Fibroblast of skin of left quadriceps (primary cell): ENCODE results near the gene NFYB.
"Not testable (repeated sequence)": the region's sequence is repeated elsewhere in the genome, so short reads cannot be mapped to it uniquely, and the experiment has no call there.

ENCODE experiments used
- DNase-seq, 2 experiments: peaks; one replicate each; pipeline ENCODE4 v3.0.0-alpha.2; 2013; ENCODE audit warnings: low read depth in 2 of 2

NFYB gene

GRCh38 chr12:104137902-104138796 is at the start of gene NFYB:
Gene NFYB (minus strand): TSS chr12:104138210. CDS start chr12:104135453, 2,757 bp downstream.
- DNase-seq: peak; percentile 96

GRCh38 chr12:104187446-104188155 is 49.6 kb upstream of the NFYB start:
- DNase-seq: no peak

DNA sequence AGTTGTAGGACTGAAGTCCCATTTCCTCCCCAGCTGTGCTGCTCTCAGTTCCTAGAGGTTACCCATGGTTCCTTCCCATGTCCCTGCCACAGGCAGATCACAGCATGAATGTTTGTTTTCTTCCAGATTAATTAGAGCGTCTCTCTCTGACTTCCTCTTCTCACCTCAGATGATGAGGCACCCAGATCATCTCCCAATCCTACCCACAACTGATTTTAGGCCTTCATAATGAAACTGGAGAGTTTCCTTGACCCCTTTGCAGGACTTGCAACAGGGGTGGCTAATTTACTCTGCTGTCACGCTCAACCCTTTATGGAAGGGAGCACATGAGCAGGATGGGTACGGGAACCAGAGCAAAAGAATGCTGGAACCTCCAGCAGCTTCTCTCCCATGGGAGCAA is 45.4 kb upstream of the NFYB start:
- DNase-seq: no peak

GRCh38 chr12:104182621-104183378 is 44.8 kb upstream of the NFYB start:
- no peak for DNase-seq

DNA sequence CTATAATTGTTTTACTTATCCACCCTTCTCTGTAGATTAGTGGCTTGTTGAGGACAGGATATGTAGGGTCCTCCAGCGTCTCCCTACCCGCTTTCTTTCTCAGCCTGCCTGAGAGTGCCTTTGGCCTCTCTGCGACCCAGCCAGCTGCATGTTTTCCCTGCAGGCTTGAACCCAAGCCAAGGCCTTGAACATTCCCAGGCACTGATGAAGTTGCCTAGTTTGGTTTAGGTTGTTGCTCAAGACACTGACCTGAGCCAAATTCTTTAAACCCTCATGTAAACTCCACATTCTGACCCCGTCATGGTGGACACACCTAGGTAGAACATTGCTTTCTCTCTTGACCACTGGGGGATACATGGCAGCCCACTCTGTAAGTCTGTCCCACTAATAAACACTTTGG is 44.1 kb upstream of the NFYB start:
- peak; percentile 62 to 69 for DNase-seq

DNA sequence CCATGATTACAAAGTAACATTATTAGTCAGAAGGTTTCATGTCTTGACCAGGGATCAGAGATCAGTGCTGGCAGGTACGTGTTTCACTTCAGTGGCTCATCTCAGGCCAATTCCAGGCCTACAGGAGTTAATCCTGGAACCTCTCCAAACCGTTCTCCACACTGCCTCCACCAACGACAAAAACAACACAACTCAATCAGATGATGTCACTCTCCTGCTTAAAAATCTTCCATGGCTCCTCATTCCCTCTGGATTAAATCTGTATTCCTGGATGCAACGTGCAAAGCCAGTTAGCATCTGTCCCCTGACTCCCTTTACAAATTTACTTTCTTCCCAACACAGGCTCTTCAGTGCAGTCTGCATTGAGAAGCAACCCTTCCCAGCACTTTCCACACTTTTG is 43.3 kb upstream of the NFYB start:
- DNase-seq: peak in 1 of 2 experiments; percentile 21

GRCh38 chr12:104180374-104180773 is 42.4 kb upstream of the NFYB start:
- DNase-seq: no peak

DNA sequence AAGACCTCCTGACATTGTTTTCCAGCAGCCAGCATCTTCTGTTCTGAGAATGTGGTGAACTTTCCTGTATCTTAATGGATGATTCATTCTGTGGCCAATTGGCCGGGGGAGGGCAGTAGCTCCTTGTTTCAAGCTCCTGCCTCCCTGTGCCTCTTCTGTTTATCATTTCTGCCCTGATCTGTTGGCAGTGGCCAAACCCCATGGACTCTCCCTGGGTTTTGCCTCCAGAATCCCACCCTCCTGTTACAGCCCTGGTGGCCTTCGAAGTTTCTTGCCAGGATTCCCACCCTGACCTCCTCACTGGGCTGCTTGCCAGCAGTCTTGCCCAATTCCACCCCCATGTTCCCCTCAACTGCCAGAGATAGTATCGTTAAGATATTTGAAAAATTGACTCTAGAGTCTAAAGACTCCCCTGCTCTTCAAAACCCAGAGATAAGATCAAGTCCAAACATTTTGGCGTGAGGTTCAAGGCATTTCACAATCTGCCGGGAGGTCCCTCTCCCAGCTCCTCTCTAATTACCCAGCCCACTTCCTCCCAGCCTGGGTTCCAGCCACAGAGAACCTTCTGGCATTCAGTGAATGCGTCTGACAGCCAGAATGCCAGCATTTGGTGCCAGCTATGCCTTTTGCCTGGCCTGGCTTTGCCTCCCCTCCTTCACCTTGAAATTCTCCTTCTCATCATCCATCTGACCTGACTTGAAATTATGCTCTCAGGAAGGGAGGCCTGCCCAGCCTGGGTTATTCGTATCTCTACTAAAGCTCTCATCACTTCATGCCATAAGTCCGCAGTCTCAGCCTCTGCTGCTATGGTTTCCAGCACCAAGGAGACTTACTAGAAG is 39.9 kb upstream of the NFYB start:
- DNase-seq: peak; percentile 92 to 94

GRCh38 chr12:104177336-104177662 is 39.3 kb upstream of the NFYB start:
- DNase-seq: no peak

DNA sequence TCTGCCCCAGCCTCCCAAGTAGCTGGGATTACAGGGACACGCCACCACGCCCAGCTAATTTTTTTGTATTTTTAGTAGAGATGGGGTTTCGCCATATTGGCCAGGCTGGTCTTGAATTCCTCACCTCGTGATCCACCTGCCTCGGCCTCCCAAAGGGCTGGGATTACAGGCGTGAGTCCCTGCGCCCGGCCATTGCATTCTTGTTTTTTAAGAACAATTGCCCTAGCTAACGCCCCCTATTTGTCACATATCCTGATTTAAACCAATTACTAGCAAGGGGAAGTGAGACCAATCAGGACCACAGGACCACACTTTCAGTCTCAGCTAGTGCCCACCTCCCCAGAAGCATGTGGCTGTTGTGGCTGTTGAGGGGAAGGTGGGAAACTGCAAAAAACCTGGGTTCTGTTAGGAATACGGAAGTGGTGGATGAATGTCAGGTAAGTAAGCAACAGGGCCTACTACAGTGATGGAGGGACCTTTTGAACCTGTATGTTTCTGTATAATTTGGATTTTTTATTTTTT is 37.8 kb upstream of the NFYB start:
- no peak for DNase-seq

GRCh38 chr12:104173804-104174203 is 35.8 kb upstream of the NFYB start:
- not testable (repeated sequence) for DNase-seq

GRCh38 chr12:104172570-104172947 is 34.5 kb upstream of the NFYB start:
- no peak for DNase-seq

DNA sequence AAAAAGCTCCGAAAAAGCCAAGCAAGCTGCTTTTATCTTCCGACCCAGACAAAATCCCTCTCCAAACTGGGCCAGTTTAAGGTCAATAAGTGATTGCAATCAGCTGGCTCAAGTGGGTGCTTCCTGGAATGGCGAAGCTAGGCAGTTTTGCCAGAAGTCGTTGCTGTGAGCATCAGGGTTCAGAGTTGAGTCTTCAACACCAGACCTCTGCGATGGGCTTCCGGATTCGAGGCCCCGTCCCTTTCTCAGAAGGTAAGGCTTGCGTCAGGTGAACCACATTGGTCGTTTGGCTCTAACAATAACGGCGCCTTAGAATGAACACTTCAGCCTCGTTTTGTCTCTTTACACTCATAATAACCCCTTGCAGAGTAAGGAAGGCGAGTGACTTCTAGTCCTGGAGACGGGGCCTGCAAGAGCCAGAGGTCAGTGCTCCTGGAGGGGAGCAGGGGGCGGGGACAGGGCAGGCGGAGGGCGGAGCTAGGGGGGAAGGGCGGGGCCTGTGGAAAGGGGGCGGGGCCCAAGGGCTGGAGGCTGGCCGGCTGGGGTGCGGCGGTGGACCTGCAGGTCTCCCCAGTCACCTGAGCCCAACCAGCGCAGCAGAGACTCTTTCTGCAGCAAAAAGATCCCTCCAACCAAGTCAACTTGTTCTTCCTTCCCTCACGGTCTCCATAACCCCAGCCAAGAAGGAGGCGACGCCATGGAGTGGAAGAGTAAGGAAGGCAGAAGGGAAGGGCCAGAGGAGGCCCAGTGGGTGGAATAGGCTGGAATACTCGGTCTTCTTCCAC is 34.0 kb upstream of the NFYB start:
- DNase-seq: no peak

DNA sequence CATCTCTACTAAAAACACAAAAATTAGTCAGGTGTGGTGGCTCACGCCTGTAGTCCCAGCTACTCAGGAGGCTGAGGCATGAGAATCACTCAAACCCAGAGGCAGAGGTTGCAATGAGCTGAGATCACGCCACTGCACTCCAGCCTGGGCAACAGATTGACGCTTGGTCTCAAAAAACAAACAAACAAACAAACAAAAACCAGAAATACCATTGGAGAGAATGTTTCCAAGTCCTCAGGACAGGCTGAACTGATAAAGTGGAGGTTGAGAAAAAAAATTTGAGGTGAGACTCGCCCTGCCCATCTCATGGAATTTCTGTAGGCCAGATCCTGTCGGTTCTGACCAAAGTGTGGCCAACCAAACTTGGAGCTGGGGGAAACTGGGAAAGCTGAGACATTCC is 30.6 kb upstream of the NFYB start:
- no peak for DNase-seq

- no peak for DNase-seq
These were observed 29.8 kb upstream of the NFYB start for GRCh38 chr12:104167519-104168458.

- no peak for DNase-seq
These were observed 28.5 kb upstream of the NFYB start for GRCh38 chr12:104166465-104166864.

GRCh38 chr12:104165801-104166200 is 27.8 kb upstream of the NFYB start:
- DNase-seq: no peak

GRCh38 chr12:104164634-104165033 is 26.6 kb upstream of the NFYB start:
- DNase-seq: no peak

DNA sequence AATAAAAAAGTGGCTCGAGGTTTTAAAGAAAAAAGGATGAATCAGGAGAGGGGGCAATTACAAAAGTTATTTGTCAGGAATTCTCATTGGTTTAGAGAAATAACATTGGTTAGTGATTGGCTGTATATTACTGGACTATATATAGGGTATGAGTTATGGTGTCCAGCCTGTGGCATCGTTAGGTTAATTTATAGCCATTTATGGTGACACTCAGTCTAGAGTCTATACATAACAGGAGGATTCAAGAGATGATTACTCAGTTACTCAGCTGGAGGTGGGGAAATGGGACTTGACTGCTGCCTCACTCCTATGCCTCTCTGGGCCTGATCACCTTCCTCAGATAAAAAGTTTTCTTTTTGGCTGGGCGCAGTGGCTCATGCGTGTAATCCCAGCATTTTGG is 25.6 kb upstream of the NFYB start:
- peak in 1 of 2 experiments; percentile 22 for DNase-seq
